GM18868 (cell line): Measurements from ENCODE around the gene EEFSEC.

ENCODE experiments used
- ATAC-seq: cut with Tn5 transposase; IDR thresholded peaks from one replicate; pipeline ENCODE4 v1.9.1; 2021; ENCODE audit warnings: mild to moderate bottlenecking, moderate library complexity; ENCODE audit not compliant: unreplicated experiment

Gene EEFSEC

GRCh38 chr3:128359846-128360642, 206.8 kb downstream of the EEFSEC start:
- ATAC-seq = no peak

GRCh38 chr3:128360705-128361271, 207.5 kb downstream of the EEFSEC start:
- ATAC-seq = no peak

GRCh38 chr3:128362026-128362965, 209.0 kb downstream of the EEFSEC start:
- ATAC-seq = no peak

GRCh38 chr3:128364291-128364690, 211.0 kb downstream of the EEFSEC start:
- ATAC-seq = no peak

- no peak for ATAC-seq
Measured at GRCh38 chr3:128364808-128365360, 211.6 kb downstream of the EEFSEC start.

- ATAC-seq = no peak
Measured at GRCh38 chr3:128366136-128366535, 212.9 kb downstream of the EEFSEC start.

- no peak for ATAC-seq
Measured at GRCh38 chr3:128366652-128367051, 213.4 kb downstream of the EEFSEC start.

GRCh38 chr3:128367221-128367620, 213.9 kb downstream of the EEFSEC start:
- no peak for ATAC-seq

- ATAC-seq = no peak
Measured at GRCh38 chr3:128367761-128368160, 214.5 kb downstream of the EEFSEC start.

- ATAC-seq = no peak
Measured at GRCh38 chr3:128368626-128369025, 215.3 kb downstream of the EEFSEC start.

GRCh38 chr3:128369121-128369703, 215.9 kb downstream of the EEFSEC start:
- no peak for ATAC-seq

- ATAC-seq = peak; percentile 39
Measured at GRCh38 chr3:128369881-128370642, 216.8 kb downstream of the EEFSEC start.

- ATAC-seq = peak; percentile 76
Measured at GRCh38 chr3:128372281-128372680, 219.0 kb downstream of the EEFSEC start.

GRCh38 chr3:128372707-128373533, 219.6 kb downstream of the EEFSEC start:
- no peak for ATAC-seq

- ATAC-seq = no peak
Measured at GRCh38 chr3:128374746-128375445, 221.6 kb downstream of the EEFSEC start.

GRCh38 chr3:128376516-128376915, 223.2 kb downstream of the EEFSEC start:
- no peak for ATAC-seq

- no peak for ATAC-seq
Measured at GRCh38 chr3:128378631-128379347, 225.5 kb downstream of the EEFSEC start.
